ENCODE data around the gene SMARCA2. TPM values are rescaled to one million over a fixed set of nuclear protein-coding genes. Genes with fewer than 3 reads are reported as not detected.

SMARCA2 gene
- total and polyA plus RNA-seq, 4 donors = 18.8 to 67.0 (median 41.1) TPM

- Histone ChIP-seq H3K9me3 (ENCODE audit: control insufficient read depth in 4 of 4, low read length in 3 of 4) (no peaks in the 10 kb centered on the region), H3K27ac (ENCODE audit: low read depth in 1 of 2, low read length in 2 of 2) (no peak overlapping the region), H3K36me3 (ENCODE audit: control insufficient read depth in 4 of 4, insufficient read depth in 3 of 4, low read depth in 1 of 4, low read length in 3 of 4) (peaks cover 6 to 49% (median 30%) of the 10 kb centered on the region in 4 donors), H3K4me1 (ENCODE audit: control insufficient read depth in 4 of 4, insufficient read depth in 4 of 4, low read length in 3 of 4) (no peaks in the 10 kb centered on the region), H3K4me3 (ENCODE audit: low read depth in 1 of 3, low read length in 3 of 3) (no peak overlapping the region), H3K9ac (ENCODE audit: low read depth in 1 of 2, low read length in 2 of 2) (no peak overlapping the region), H3K27me3 (ENCODE audit: control insufficient read depth in 4 of 4, insufficient read depth in 4 of 4, low read length in 3 of 4) (no peaks in the 10 kb centered on the region)
- DNase-seq (ENCODE audit: low spot score) = no peak
- 95% methylated on average over 2 of the region's 2 CpGs for WGBS
- TF ChIP-seq GABPA (IDR thresholded peaks at IDR 0.05 in 1 of 2, conservative IDR thresholded peaks at IDR 0.05 in 1 of 2) = no peak
- no peak for TF ChIP-seq HNF4A (conservative IDR thresholded peaks at IDR 0.05)
- no peak for TF ChIP-seq HNF4G (IDR thresholded peaks at IDR 0.05)
- TF ChIP-seq, protein P1, sequence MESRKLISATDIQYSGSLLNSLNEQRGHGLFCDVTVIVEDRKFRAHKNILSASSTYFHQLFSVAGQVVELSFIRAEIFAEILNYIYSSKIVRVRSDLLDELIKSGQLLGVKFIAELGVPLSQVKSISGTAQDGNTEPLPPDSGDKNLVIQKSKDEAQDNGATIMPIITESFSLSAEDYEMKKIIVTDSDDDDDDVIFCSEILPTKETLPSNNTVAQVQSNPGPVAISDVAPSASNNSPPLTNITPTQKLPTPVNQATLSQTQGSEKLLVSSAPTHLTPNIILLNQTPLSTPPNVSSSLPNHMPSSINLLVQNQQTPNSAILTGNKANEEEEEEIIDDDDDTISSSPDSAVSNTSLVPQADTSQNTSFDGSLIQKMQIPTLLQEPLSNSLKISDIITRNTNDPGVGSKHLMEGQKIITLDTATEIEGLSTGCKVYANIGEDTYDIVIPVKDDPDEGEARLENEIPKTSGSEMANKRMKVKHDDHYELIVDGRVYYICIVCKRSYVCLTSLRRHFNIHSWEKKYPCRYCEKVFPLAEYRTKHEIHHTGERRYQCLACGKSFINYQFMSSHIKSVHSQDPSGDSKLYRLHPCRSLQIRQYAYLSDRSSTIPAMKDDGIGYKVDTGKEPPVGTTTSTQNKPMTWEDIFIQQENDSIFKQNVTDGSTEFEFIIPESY (IDR thresholded peaks at IDR 0.05) = no peak
- no peak for TF ChIP-seq SP1 (IDR thresholded peaks at IDR 0.05)
- TF ChIP-seq RAD21 (IDR thresholded peaks at IDR 0.05) = no peak
- TF ChIP-seq NR2F2 (IDR thresholded peaks at IDR 0.05) = no peak
- no peak for TF ChIP-seq EGR1 (IDR thresholded peaks at IDR 0.05; ENCODE audit: low read depth in 2 of 2)
- no peak for TF ChIP-seq JUND (IDR thresholded peaks at IDR 0.05)
- TF ChIP-seq TAF1 (conservative IDR thresholded peaks at IDR 0.05) = no peak
- TF ChIP-seq YY1 (IDR thresholded peaks at IDR 0.05) = no peak
- TF ChIP-seq CTCF (IDR thresholded peaks at IDR 0.05; ENCODE audit: low read depth, low read length, missing input control) = no peak
- TF ChIP-seq, protein P2, sequence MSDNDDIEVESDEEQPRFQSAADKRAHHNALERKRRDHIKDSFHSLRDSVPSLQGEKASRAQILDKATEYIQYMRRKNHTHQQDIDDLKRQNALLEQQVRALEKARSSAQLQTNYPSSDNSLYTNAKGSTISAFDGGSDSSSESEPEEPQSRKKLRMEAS (IDR thresholded peaks at IDR 0.05) = no peak
- no peak for TF ChIP-seq FOXA1 (IDR thresholded peaks at IDR 0.05)
Measured at GRCh38 chr9:2041736-2042135, 26.6 kb downstream of the SMARCA2 start.

GRCh38 chr9:2043243-2043642 lies 28.1 kb downstream of the SMARCA2 start:
- Histone ChIP-seq H3K4me1 (ENCODE audit: control insufficient read depth in 4 of 4, insufficient read depth in 4 of 4, low read length in 3 of 4) (no peaks in the 10 kb centered on the region), H3K27ac (ENCODE audit: low read depth in 1 of 2, low read length in 2 of 2) (no peak overlapping the region), H3K36me3 (ENCODE audit: control insufficient read depth in 4 of 4, insufficient read depth in 3 of 4, low read depth in 1 of 4, low read length in 3 of 4) (peaks cover 6 to 53% (median 32%) of the 10 kb centered on the region in 4 donors), H3K9me3 (ENCODE audit: control insufficient read depth in 4 of 4, low read length in 3 of 4) (no peaks in the 10 kb centered on the region), H3K9ac (ENCODE audit: low read depth in 1 of 2, low read length in 2 of 2) (no peak overlapping the region), H3K4me3 (ENCODE audit: low read depth in 1 of 3, low read length in 3 of 3) (no peak overlapping the region), H3K27me3 (ENCODE audit: control insufficient read depth in 4 of 4, insufficient read depth in 4 of 4, low read length in 3 of 4) (no peaks in the 10 kb centered on the region)
- 90% methylated on average over 4 of the region's 4 CpGs for WGBS
- no peak for DNase-seq (ENCODE audit: low spot score)
- TF ChIP-seq RAD21 (IDR thresholded peaks at IDR 0.05) = no peak
- no peak for TF ChIP-seq FOXA2 (IDR thresholded peaks at IDR 0.05)
- TF ChIP-seq GABPA (IDR thresholded peaks at IDR 0.05 in 1 of 2, conservative IDR thresholded peaks at IDR 0.05 in 1 of 2) = no peak
- TF ChIP-seq YY1 (IDR thresholded peaks at IDR 0.05) = no peak
- TF ChIP-seq, protein P2 (IDR thresholded peaks at IDR 0.05) = no peak
- TF ChIP-seq, protein P3, sequence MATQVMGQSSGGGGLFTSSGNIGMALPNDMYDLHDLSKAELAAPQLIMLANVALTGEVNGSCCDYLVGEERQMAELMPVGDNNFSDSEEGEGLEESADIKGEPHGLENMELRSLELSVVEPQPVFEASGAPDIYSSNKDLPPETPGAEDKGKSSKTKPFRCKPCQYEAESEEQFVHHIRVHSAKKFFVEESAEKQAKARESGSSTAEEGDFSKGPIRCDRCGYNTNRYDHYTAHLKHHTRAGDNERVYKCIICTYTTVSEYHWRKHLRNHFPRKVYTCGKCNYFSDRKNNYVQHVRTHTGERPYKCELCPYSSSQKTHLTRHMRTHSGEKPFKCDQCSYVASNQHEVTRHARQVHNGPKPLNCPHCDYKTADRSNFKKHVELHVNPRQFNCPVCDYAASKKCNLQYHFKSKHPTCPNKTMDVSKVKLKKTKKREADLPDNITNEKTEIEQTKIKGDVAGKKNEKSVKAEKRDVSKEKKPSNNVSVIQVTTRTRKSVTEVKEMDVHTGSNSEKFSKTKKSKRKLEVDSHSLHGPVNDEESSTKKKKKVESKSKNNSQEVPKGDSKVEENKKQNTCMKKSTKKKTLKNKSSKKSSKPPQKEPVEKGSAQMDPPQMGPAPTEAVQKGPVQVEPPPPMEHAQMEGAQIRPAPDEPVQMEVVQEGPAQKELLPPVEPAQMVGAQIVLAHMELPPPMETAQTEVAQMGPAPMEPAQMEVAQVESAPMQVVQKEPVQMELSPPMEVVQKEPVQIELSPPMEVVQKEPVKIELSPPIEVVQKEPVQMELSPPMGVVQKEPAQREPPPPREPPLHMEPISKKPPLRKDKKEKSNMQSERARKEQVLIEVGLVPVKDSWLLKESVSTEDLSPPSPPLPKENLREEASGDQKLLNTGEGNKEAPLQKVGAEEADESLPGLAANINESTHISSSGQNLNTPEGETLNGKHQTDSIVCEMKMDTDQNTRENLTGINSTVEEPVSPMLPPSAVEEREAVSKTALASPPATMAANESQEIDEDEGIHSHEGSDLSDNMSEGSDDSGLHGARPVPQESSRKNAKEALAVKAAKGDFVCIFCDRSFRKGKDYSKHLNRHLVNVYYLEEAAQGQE (IDR thresholded peaks at IDR 0.05) = no peak
- no peak for TF ChIP-seq EGR1 (IDR thresholded peaks at IDR 0.05; ENCODE audit: low read depth in 2 of 2)
- TF ChIP-seq FOXA1 (IDR thresholded peaks at IDR 0.05) = no peak
- TF ChIP-seq, protein P1 (IDR thresholded peaks at IDR 0.05) = no peak
- TF ChIP-seq RXRA (IDR thresholded peaks at IDR 0.05) = no peak
- TF ChIP-seq JUND (IDR thresholded peaks at IDR 0.05) = no peak
- TF ChIP-seq SP1 (IDR thresholded peaks at IDR 0.05) = no peak
- TF ChIP-seq NR2F2 (IDR thresholded peaks at IDR 0.05) = no peak
- no peak for TF ChIP-seq TAF1 (conservative IDR thresholded peaks at IDR 0.05)
- TF ChIP-seq CTCF (IDR thresholded peaks at IDR 0.05; ENCODE audit: low read depth, low read length, missing input control) = no peak
- TF ChIP-seq HNF4A (conservative IDR thresholded peaks at IDR 0.05) = no peak

Measured in liver (tissue), 9 donors.